ENCODE data around the gene GTF2A1L.

The GTF2A1L gene

DNA sequence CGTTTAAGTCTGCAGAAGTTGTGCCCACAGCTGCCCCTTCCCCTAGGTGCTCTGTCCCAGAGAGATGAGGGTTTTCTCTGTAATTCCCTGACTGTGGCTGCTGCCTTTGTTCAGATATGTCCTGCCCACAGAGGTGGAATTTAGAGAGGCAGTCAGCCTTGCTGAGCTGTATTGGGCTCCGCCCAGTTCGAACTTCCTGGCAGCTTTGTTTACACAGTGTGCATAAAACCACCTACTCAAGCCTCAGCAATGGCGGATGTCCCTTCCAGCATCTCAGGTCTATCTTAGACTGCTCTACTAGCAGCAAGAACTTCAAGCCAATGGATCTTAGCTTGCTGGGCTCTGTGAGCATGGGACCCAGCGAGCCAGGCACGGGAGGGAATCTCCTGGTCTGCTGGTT is 89.8 kb downstream of the GTF2A1L start:
- no peak for DNase-seq (ENCODE audit: low read depth)

DNA sequence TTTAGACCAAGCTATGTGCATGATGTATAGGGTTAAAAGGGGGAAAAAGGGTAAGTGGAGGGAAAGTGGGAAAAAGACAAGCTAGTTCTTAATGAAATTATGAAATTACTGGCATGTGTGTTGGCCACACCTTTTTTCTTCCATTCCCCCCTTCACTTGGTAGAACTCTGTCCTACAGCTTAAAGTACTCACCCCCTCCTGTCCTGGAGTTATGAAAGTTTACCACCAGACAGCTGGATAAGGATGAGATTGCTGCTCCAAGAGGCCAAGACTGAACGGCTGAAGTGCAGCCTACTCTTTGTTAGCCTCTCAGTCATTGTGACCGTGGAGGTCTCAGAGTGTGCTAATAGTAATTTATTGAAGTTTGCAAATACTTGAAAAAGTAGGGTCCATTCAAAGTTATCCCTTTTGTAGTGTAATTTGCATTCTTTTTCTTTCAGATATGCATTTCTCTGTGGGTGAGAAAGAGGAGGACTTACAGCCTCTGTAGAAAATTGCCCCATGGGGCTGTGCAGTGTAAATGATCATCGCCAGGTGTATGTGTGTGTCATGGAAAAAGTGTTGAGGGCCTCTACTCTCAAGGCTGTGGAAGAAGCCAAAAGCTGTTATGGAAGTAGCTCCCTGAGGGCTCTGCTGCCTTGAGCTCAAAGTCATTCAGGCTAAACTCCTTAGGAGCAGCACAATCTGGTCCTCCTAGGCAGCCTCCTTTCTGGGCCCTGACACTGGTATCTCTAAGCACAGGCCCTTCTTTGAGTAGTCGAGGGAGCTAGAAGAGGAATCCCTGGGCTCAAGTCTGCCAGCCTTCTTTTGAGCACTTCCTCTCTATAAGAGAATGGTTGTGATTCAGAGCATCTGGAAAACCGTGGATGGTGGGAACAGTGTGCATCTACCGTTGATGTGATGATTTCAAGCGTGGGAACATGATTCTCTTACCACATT is 91.7 kb downstream of the GTF2A1L start:
- no peak for DNase-seq (ENCODE audit: low read depth)

DNA sequence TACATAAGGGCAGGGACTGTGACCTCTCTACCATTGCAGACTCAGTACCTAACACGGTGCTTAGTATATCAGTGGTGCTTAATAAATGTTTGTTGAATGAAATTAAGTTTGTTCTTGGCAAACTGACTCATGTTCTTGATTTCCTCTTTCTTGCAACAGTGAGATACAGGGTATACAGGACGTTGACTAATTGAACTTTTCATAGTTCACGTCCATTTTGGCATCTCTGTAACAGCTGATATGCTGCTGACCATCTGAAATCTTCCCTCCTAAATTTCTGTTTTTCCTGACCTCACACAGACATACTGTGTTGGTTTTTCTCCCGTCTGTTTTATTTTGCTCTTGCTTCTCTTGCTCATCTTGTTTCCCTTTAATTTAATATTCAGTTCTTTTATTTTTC is 93.7 kb downstream of the GTF2A1L start:
- DNase-seq (ENCODE audit: low read depth) = no peak

DNA sequence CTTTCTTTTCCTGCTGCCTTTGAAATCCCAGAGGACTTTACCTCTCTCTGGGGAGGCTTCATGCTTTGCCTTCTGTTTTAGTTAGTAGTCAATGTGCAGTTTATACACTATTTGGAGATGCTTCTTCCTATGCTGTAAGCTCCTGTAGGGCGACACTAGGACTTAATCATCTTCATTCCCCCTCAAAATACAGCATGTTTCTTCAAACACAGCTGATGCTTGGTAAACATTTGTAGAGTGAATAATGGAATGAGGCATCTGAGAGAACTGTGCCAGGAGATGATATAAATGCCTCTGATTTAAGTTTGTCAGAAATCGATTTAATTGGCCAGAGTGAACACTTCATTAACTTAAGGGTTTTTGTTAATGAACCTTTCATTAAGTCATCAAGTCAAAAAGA is 94.5 kb downstream of the GTF2A1L start:
- DNase-seq (ENCODE audit: low read depth) = no peak

DNA sequence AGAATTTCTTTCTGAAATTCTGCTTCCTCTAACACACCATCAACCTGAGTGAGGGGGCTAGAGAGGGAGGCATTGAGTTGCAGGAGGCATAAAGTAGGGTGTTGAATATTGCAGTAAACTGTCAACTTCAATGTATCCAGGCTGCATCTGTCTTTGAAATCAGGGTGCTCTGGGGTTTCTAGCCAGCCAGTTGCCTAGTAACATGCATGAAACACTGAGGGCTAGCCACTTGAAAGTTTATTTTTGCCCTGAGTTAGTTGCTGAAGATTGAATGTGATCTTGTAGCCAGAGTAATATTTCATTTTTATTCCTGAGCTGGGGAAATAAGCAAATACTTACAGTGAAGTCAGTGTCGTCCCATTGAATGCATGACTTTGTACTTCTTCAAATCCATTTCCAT is 96.0 kb downstream of the GTF2A1L start:
- no peak for DNase-seq (ENCODE audit: low read depth)

DNA sequence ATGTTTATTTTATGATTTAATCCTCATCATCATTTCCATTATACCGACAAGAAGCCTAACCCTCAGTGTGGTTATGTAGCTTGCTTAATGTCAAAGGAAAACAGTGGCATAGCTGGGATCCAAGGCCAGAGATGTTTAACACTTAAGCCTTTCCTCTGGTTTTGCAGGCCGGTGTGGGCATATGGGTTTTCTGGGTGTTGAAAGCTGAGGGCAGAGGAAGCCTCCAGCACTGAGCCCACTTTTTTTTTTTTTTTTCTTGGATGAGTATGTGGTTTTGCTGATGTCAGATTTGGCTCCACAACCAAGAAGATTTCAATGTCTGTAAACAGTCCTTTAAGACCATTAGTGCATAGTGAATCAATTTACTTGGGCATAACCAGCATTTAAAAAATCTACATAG is 96.6 kb downstream of the GTF2A1L start:
- DNase-seq (ENCODE audit: low read depth) = no peak

DNA sequence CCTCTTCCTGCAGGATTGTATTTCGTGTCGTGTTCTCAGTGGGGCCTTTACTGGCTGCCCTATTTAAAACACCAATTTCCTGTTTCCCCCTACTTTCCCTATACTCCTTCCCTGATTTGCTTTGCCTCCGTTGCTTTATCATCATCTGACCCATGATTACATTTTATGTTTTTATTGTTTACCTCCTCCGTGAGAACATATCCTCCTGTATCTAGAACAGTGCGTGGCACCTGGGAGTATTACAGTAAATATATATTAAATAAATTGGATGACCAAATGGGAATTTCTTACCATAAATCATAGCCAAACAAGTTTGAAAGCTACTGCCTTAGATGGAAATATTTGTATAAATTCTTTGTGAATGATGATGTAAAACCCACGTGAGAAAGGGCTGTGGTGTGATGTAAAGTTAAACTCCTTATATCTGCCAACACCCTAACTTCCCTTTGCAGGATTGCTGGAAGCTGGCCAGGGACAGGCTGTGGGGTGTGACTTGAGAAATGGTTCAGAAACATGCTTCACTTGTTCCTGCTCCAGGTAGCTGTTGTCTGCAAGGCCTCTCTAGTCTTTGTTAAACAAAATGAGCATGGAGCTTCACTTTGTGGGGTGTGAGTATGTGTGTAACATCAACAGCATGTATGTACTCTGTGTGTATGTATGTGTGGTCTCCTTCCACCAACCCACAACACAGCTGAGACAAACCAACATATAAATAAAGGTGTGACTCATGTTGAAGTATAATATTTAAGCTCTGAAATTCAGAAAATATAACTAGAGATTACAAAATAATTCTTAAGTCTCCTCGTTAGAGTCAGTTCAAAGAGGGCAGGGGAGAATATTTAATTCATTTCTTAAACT is 97.6 kb downstream of the GTF2A1L start:
- no peak for DNase-seq (ENCODE audit: low read depth)

DNA sequence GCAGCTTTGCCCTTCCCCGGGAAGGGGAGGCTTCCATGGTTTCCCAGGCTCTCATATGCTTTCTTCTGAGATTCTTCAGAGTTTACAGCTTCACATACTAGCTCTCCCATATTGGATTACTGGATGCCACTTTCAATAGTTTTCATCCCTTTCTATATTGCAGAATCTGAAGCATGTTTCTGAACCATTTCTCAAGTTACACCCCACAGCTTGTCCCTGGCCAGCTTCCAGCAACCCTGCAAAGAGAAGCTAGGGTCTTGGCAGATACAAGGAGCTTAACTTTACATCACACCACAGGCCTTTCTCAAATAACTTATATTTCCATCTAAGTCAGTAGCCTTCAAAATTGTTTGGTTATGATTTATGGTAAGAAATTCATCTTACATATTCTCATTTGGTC is 98.3 kb downstream of the GTF2A1L start:
- no peak for DNase-seq (ENCODE audit: low read depth)

DNA sequence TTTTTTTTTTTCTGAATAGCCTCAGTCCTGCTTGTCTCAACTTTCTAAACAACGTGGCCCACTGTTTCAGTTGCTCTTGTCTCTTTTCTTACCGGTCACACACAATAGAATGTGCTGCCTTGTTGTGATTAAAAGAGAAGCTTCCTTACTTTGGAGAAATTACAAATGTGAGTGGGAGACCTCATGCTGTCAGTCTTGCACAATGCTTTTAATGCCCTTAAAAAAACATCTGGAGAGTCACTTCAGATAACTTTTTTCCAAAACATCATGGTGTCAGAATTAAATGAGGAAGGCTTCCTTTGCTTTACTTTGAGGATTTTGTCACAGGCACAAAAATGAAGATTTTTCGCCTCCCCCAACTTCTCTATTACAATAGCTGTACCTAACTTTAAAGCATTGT is 100.2 kb downstream of the GTF2A1L start:
- no peak for DNase-seq (ENCODE audit: low read depth)

DNA sequence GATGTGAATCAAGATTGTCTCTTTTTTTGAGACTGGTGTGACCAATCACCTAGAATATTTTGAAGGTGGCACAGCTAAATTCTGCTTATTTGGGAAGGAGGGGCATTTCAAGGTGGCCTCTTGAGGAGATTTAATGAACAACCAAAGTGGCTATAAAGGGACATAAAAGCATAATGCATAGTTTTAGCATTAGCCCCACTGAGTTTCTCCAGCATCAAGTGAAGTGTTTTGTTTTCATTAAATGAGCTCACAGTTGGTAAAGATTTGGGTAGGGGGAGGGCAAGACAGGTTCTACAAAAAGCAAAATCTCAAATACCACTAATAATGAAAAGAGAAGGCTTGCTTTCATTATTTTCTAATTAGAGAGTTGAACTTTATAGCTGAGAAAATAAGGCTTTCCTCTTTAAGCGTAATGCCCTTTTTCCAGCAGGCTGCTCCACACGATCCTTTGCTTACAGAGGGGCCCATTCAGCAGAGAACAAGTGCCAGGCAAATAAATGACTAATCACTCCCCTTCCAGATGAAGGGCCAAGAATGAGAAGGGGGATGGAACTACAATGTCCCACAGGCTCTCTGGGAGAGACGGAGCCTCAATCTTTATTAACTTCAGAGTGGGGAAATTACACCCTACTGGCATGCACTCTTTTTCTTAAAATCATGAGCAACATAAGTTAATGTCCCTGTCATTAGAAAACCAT is 102.0 kb downstream of the GTF2A1L start:
- DNase-seq (ENCODE audit: low read depth) = no peak

DNA sequence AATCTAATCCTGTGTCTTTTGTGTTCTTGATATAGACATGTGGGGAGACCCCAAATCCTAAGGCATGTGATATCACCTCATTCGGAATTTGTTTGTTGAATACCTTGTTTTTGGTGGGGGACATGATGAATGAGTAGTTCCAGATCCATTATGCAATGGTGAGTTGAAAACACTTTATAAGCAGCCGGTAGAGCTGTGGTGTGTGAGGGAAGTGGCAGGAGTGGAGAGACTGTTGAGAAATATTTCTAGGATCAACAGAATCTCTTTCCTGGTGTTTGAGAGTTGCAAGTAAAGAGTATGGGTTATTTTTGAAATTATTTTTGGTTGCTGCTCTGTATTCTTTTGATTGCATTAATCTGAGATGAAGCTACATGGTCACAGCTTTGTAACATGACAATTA is 103.5 kb downstream of the GTF2A1L start:
- no peak for DNase-seq (ENCODE audit: low read depth)

DNA sequence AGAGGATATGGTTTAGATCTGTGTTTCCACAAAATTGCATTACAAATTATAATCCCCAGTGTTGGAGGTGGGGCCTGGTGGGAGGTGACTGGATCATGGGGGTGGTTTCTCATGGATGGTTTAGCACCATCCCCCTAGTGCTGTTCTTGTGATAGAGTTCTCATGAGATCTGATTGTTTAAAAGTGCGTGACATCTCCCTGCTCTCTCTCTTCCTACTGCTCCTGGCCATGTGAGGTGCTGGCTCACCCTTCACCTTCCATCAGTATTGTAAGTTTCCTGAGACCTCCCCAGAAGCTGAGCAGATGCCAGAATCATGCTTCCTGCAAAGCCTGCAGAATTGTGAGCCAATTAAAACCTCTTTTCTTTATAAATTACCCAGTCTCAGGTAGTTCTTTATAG is 104.7 kb downstream of the GTF2A1L start:
- no peak for DNase-seq (ENCODE audit: low read depth)

DNA sequence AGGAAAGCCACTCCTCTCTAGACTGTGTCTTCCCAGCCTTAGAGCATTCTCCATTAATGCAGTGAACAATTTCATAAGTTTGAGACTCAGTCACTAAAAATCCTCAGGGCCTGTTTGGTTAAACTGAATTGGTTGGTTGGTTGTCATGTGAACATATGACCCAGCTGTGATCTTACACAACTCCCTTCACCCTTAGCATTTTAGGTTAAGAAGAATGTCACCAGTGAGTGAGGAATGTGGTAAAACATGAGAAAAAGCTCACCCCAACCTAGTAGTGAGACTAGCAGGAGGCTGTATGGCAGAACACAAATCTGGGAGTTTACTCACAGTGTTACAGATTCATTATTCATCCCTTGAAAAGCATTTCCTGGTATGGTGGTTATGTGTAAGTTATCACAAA is 105.5 kb downstream of the GTF2A1L start:
- DNase-seq (ENCODE audit: low read depth) = no peak

DNA sequence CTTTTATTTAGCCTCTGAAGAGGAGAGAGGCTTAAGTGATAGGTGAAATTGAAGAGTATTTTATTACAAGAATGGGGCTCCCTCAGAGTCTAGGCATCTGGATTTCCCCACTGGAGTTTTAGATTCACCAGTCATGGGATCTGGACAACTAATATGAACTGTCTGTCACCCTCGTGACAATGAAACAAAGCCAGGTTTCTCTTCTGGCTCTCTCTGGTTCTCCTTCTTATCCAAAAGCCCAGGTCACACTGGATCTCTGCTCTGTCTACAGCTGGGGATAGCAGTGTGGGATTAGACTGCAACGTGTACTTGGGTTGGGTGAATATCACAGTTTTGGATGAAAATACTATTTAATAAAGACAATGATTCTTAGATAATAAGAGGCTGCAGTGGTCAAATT is 106.6 kb downstream of the GTF2A1L start:
- DNase-seq (ENCODE audit: low read depth) = no peak

DNA sequence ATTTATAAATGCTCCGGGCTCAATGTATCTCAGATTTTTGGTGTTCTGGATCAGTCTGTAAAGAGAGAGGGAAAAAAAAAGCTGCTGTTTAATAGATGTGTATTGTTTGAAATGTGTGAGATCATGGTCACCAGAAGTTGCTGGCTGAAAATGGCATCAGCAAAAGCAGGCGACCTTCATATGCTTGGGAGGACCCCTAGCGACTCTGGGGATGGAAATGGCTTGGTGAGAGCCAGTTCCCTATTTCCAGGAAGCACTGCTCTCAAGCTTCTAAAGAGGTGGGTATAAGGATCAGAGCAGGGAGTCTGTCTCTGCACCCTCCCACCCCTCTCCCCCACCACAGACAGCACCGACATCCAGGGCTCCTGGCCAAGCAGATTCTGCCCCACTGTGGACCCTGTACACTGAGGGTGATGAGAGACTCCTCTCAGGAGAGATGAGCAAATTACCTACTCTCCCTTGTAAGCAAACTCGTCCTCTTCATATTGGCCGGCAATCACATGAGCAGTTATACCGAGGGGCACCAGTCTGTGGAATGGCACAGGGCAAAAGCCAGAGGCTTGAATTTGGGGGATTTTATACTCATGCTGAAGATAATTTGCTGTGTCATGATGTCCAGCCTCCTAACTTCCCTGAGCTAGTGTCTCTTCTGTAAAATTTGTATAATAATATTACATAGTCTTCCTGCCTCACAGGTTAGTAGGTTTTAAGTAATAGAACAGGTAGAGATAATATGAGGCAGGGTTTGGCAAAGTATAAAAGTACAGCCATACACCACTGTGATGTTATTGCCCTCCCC is 108.2 kb downstream of the GTF2A1L start:
- DNase-seq (ENCODE audit: low read depth) = no peak

DNA sequence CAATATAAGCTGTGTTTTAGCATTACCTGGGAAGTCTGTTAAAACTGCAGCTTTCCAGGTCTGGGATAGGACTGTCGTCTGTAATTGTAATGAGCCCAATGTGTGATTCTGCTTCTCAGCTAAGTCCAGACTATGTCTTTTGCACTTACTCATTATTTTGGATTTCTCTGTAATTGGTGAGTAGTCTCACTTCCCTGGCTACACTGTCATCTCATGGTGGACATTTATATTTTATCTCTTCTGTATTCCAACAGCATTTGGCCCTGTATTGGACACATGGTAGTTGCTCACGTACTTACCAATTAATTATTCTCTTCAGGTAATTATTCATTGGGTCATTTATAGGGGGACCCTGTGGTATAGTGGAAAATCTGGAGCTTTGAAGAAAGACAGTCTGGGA is 109.9 kb downstream of the GTF2A1L start:
- DNase-seq (ENCODE audit: low read depth) = no peak

DNA sequence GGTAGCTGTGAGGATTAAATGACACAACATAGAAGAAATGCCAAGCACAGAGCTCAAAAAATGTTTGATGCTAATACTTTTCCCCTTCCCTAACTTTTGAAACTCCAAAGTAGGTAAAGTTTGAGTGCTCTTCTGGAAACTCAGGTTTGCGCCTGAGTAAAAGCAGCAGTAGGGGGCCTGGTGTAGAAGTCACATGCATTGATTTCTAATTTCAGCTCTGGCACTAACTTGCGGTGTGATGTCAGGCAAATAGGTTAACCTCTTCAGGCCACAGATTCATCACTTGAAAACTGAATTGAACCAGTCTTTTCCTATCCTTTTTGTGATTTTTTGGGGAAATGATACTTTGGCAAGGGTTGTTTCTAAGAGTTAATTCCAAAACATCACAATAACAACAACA is 110.6 kb downstream of the GTF2A1L start:
- DNase-seq (ENCODE audit: low read depth) = no peak

DNA sequence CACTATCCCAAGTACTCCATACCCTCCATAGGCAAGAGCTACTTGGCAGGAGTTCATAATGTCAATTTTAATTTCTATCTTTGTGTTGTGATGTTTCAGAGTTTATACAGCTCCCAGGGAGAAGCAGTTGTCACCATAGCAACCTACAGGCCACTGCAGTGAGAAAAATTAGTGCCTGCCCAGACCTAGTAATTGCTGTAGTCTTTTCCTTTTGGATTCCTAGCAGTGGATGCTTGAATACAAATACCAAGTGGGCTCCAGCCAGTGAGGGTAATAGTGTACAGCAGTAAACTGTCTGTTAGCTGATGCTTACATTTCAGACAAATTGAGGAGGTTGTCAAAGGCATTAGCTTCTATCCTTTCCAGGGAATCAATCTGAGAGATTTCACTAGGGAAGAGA is 111.2 kb downstream of the GTF2A1L start:
- no peak for DNase-seq (ENCODE audit: low read depth)
